Activated B cell treated with CpG ODN at 0.5 μM for 24 hours (primary cell): Measurements from ENCODE around the gene ERCC3. TPM values are rescaled to one million over a fixed set of nuclear protein-coding genes. Genes with fewer than 3 reads are reported as not detected.
A peak's percentile ranks its signal among the peaks of the same experiment; 100 is the strongest.

Source experiments
- ATAC-seq: fragments of 200-7000 bp; cut with Tn5 transposase; one replicate; pipeline ENCODE4 v1.10.0; 2021; ENCODE audit warnings: low read depth, mild to moderate bottlenecking, moderate library complexity
- CTCF ChIA-PET: fragments of 350-600 bp; sonication (Branson Sonifier 250); formaldehyde crosslinking; loops from one replicate; lab custom pipeline; 2021; ENCODE audit warnings: antibody characterized with exemption; lab: Charles Lee
- POLR2A ChIA-PET: fragments of 350-600 bp; sonication (Branson Sonifier 250); formaldehyde crosslinking; loops from one replicate; lab custom pipeline; 2021; ENCODE audit warnings: antibody characterized with exemption; lab: Charles Lee
- DNase-seq: peaks from one replicate; pipeline ENCODE4 v3.0.0; 2022
- H3K27ac Mint-ChIP-seq: one replicate; pipeline ENCODE4 v1.8.0; 2020; ENCODE audit warnings: mixed read lengths
- H3K27me3 Mint-ChIP-seq: one replicate; pipeline ENCODE4 v1.8.0; 2021; ENCODE audit warnings: mixed read lengths
- H3K36me3 Mint-ChIP-seq: one replicate; pipeline ENCODE4 v1.8.0; 2021; ENCODE audit warnings: low read depth, mixed read lengths
- H3K4me1 Mint-ChIP-seq: one replicate; pipeline ENCODE4 v1.8.0; 2021; ENCODE audit warnings: mixed read lengths
- H3K4me3 Mint-ChIP-seq: one replicate; pipeline ENCODE4 v1.8.0; 2020; ENCODE audit warnings: mild to moderate bottlenecking, mixed read lengths
- H3K9me3 Mint-ChIP-seq: one replicate; pipeline ENCODE4 v1.8.0; 2020; ENCODE audit warnings: mixed read lengths
- CTCF ChIP-seq: fragments of 200-600 bp; IDR thresholded peaks from one replicate; pipeline ENCODE4 v1.8.0; 2022; ENCODE audit warnings: antibody characterized with exemption, mild to moderate bottlenecking
- intact Hi-C: fragments of 100-400 bp; cut with micrococcal nuclease; formaldehyde crosslinking; loops from one replicate; pipeline ENCODE4 v1.15.1; 2024
- total RNA-seq: library from RNA; stranded (reverse); gene quantifications from 2 replicates; pipeline ENCODE4 v1.2.3, GENCODE V29; 2022

Gene ERCC3
- total RNA-seq, 1 donor from 2014 or later: 65.6 TPM

- H3K27me3 Mint-ChIP-seq: no peaks in the 10 kb centered on the region
- H3K4me3 Mint-ChIP-seq: no peak overlapping the region
- CTCF ChIA-PET: interaction anchor here (1.1 kb wide), 1 partner anchor 213 kb away, joined by 3 read pairs; no protein-coding TSS in a partner anchor
- POLR2A ChIA-PET: no interaction called here
- ATAC-seq (no peak), DNase-seq (no peak)
- H3K27ac Mint-ChIP-seq: no peak overlapping the region
- no peak for TF ChIP-seq CTCF
- H3K9me3 Mint-ChIP-seq: no peaks in the 10 kb centered on the region
- intact Hi-C loops: no loop called here
- H3K36me3 Mint-ChIP-seq: peaks cover 95% of the 10 kb centered on the region
- peaks cover 35% of the 10 kb centered on the region for H3K4me1 Mint-ChIP-seq
Observed at GRCh38 chr2:127280693-127281092, 13.3 kb downstream of the ERCC3 start.

GRCh38 chr2:127279781-127280180 is 14.2 kb downstream of the ERCC3 start:
- H3K4me1 Mint-ChIP-seq: peaks cover 35% of the 10 kb centered on the region
- H3K9me3 Mint-ChIP-seq: no peaks in the 10 kb centered on the region
- POLR2A ChIA-PET: interaction anchor here (1.1 kb wide), 1 partner anchor 14 kb away, joined by 3 read pairs; the partner anchor contains the start of gene ERCC3
- TF ChIP-seq CTCF: no peak
- CTCF ChIA-PET: interaction anchor here (1.6 kb wide), 1 partner anchor 199 kb away, joined by 5 read pairs; no protein-coding TSS in a partner anchor
- intact Hi-C loops: loop anchor here (5.0 kb wide), 1 partner anchor 198 kb away; no protein-coding TSS in a partner anchor
- no peaks in the 10 kb centered on the region for H3K27me3 Mint-ChIP-seq
- H3K4me3 Mint-ChIP-seq: no peak overlapping the region
- DNase-seq (no peak), ATAC-seq (no peak)
- H3K36me3 Mint-ChIP-seq: peaks cover 96% of the 10 kb centered on the region
- H3K27ac Mint-ChIP-seq: no peak overlapping the region

- ChIA-PET CTCF (interaction anchor here (1.6 kb wide), 1 partner anchor 200 kb away, joined by 5 read pairs; no protein-coding TSS in a partner anchor), POLR2A (interaction anchor here (1.1 kb wide), 1 partner anchor 15 kb away, joined by 3 read pairs; the partner anchor contains the start of gene ERCC3)
- H3K27me3 Mint-ChIP-seq: no peaks in the 10 kb centered on the region
- ATAC-seq: no peak
- no peak for DNase-seq
- no peak for TF ChIP-seq CTCF
- intact Hi-C loops: loop anchor here (5.0 kb wide), 1 partner anchor 198 kb away; no protein-coding TSS in a partner anchor
- peaks cover 94% of the 10 kb centered on the region for H3K36me3 Mint-ChIP-seq
- peaks cover 31% of the 10 kb centered on the region for H3K4me1 Mint-ChIP-seq
- H3K4me3 Mint-ChIP-seq: no peak overlapping the region
- no peaks in the 10 kb centered on the region for H3K9me3 Mint-ChIP-seq
- H3K27ac Mint-ChIP-seq: peak overlapping the region; percentile 63
Observed at GRCh38 chr2:127278959-127279358, 15.0 kb downstream of the ERCC3 start.

GRCh38 chr2:127277028-127277427 is 16.9 kb downstream of the ERCC3 start:
- Mint-ChIP-seq H3K36me3 (peaks cover 93% of the 10 kb centered on the region), H3K9me3 (no peaks in the 10 kb centered on the region), H3K27ac (peak overlapping the region; percentile 56), H3K4me3 (no peak overlapping the region), H3K4me1 (peaks cover 23% of the 10 kb centered on the region), H3K27me3 (no peaks in the 10 kb centered on the region)
- DNase-seq: no peak
- ChIA-PET POLR2A (interaction anchor here (2.0 kb wide), 1 partner anchor 17 kb away, joined by 8 read pairs; the partner anchor contains the start of gene ERCC3), CTCF (no interaction called here)
- TF ChIP-seq CTCF: no peak
- peak; percentile 50 for ATAC-seq
- intact Hi-C loops: loop anchor here (5.0 kb wide), 1 partner anchor 200 kb away; no protein-coding TSS in a partner anchor

- CTCF ChIA-PET: no interaction called here
- Mint-ChIP-seq H3K36me3 (peaks cover 90% of the 10 kb centered on the region), H3K27ac (no peak overlapping the region), H3K27me3 (no peaks in the 10 kb centered on the region), H3K9me3 (no peaks in the 10 kb centered on the region), H3K4me3 (no peak overlapping the region), H3K4me1 (peaks cover 21% of the 10 kb centered on the region)
- no peak for TF ChIP-seq CTCF
- intact Hi-C loops: loop anchor here (5.0 kb wide), 1 partner anchor 202 kb away; no protein-coding TSS in a partner anchor
- POLR2A ChIA-PET: no interaction called here
- ATAC-seq (no peak), DNase-seq (no peak)
Observed at GRCh38 chr2:127275789-127276188, 18.2 kb downstream of the ERCC3 start.
